Subcutaneous adipose tissue (tissue), 4 donors: Measurements from ENCODE around the gene NWD2. TPM values are rescaled to one million over a fixed set of nuclear protein-coding genes. Genes with fewer than 3 reads are reported as not detected.

ENCODE experiments used
- total RNA-seq, 4 donors: library from RNA; depleted of rRNA; stranded (reverse); fragments of >200 nt; gene quantifications; one replicate each; pipeline ENCODE4 v1.1.0, GENCODE V29; 2016
- TF ChIP-seq, protein P1 (sequence below): fragments of 450-650 bp; IDR thresholded peaks from one replicate; pipeline ENCODE4 v1.5.1; 2016; ENCODE audit warnings: low read depth, mild to moderate bottlenecking, control low read depth, antibody characterized with exemption, moderate library complexity

Gene NWD2
- total RNA-seq, 4 donors from 2014 or later, result 0.22 to 20.2 (median 2.0) TPM

DNA sequence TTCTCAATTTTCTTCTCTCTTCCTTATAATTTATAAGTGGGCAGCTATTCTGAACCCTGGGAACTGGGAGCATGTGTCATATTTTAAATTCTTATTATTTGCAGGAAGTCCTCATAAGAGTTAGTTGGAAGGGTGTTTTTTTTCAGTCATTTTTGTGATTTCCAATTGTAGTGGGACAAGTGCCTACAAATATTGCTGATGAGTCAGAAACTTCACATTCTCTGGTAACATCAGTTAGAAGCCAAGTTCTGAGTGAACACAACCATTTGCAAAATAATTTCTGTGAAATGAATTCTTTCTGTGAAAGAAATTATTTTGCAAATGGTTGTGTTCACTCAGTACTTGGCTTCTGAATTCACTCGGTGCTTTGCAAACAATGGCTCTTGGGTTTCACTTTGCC is 20.8 kb upstream of the NWD2 start:
- TF ChIP-seq, protein P1, sequence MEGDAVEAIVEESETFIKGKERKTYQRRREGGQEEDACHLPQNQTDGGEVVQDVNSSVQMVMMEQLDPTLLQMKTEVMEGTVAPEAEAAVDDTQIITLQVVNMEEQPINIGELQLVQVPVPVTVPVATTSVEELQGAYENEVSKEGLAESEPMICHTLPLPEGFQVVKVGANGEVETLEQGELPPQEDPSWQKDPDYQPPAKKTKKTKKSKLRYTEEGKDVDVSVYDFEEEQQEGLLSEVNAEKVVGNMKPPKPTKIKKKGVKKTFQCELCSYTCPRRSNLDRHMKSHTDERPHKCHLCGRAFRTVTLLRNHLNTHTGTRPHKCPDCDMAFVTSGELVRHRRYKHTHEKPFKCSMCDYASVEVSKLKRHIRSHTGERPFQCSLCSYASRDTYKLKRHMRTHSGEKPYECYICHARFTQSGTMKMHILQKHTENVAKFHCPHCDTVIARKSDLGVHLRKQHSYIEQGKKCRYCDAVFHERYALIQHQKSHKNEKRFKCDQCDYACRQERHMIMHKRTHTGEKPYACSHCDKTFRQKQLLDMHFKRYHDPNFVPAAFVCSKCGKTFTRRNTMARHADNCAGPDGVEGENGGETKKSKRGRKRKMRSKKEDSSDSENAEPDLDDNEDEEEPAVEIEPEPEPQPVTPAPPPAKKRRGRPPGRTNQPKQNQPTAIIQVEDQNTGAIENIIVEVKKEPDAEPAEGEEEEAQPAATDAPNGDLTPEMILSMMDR, result no peak

DNA sequence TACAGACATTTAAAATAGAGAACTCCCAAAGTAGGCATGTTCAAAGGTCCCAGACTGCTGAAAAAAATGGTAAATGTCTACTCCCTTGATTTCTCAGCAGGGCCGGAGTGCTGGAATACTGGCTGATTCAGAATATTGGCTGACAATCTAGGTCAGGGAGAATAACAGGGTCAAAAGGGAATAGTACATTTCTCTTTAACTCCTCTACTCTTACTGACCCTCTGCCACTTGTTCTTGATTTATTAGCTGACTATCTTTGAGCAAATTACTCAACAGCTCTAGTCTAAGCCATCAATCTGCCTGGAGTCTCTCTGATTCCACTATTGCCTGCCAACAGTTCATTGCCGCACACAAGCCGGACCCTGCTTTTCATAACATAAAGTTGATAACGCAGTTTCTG is 19.7 kb upstream of the NWD2 start:
- TF ChIP-seq, protein P1, result no peak

DNA sequence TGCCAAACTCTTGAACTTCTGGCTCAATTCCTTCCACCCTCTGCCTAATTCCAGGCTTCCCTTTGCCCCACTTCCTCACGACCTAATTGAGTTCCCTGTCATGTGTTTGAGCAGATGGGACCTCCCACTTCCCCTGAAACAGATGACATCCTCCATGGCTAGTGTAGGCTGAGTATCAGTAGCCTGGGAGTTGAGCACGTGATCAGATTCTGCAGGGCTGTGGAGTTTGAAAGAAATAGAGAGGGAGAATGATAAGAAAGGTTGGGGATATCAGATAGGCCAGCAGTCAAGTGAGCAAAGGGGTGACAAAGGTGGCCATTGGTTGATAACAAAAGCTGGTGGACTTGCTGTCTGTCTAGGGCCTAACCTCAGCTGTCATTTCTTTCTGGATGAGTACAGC is 18.8 kb upstream of the NWD2 start:
- TF ChIP-seq, protein P1, result no peak

DNA sequence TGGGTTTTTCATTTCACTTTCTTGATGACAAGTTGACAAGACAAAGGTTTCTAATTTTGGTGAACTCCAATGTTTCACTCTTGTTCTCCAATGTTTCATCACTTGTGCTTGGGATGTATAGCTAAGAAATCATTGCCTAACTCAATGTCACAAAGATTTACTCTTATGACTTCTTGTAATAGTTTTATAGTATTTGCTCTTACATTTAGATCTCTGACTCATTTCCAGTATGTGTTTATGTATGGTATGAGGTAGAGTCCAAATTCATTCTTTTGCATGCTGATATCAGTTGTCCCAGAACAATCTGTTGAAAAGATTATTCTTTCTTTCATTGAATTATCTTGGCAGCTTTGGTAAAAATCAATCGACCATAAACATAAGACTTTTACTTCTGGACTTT is 12.2 kb upstream of the NWD2 start:
- TF ChIP-seq, protein P1, result no peak

DNA sequence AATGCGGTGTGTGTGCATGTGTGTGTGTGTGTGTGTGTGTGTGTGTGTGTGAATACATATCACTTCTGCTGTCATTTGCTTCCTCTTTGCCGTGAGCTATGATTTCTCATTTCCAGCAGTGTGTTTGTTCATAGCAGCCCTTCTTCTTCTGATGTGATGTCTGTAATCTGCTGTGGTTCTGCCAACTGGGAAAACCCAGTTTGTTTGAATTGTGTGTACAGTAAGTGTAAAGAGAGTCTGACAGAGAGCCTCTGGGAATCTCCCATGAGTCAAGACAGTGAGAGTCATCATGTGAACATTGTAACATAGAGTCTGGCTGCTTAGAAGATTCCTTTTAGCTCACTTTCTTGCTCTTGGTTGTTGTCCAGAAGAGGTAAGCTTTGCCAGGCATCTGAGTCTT is 8.4 kb upstream of the NWD2 start:
- TF ChIP-seq, protein P1, result no peak

DNA sequence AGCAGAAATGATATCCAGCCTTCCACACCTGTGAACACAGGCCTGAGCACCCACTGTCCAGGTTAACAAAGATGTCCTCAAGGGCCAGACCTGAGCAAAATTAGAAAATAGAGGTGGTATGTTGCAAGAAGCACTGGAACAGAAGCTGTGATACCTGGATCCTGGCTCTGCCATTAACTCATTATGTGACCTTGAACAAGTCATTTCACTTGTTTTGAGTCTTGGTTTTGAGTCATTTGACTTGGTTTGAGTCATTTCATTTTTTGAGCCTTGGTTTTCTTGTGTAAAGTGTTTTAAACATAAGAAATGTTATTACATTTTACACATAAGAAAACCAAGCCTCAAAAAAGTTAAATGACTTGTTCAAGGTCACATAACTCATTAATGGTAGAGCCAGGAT is 2.9 kb upstream of the NWD2 start:
- TF ChIP-seq, protein P1, result no peak

DNA sequence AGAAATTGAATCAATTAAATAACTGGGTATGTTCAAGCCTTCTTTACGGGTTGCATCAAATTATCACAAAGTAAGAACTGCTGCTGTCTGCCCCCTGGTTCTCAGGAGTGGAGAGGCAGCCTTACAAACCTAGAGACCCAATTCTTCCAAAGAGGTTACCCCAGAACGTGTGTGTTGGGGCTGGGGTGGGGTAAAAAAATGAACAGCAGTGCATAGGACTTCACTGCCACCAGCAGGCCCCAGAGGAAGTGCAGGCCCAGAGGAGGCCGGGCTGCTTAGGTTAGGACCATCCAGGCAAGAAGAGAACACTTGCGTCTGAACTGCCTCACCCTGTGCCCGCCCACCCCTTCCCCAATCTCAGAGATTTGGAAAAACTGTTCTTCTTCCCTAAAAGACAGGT is 1.5 kb upstream of the NWD2 start:
- TF ChIP-seq, protein P1, result no peak
